ACC112 (cell line): Measurements from ENCODE around the gene GALNTL6.

Experiments used
- H2AFZ ChIP-seq: fragments of 200-600 bp; sonication (generic); one replicate; pipeline ENCODE4 v1.6.0; 2017; ENCODE audit warnings: antibody characterized with exemption, low read length; ENCODE audit not compliant: unreplicated experiment
- H3K27ac ChIP-seq: fragments of 200-600 bp; sonication (generic); 2 replicates; pipeline ENCODE4 v1.5.1; 2014; ENCODE audit warnings: low read depth, mild to moderate bottlenecking, antibody characterized with exemption, low read length, moderate library complexity
- H3K27me3 ChIP-seq: fragments of 200-600 bp; sonication (generic); 2 replicates; pipeline ENCODE4 v1.6.1; 2014; ENCODE audit warnings: mild to moderate bottlenecking, antibody characterized with exemption, low read length, moderate library complexity, mixed read lengths; ENCODE audit not compliant: insufficient read depth
- H3K36me3 ChIP-seq: fragments of 200-600 bp; sonication (generic); 2 replicates; pipeline ENCODE4 v1.6.1; 2016; ENCODE audit warnings: mild to moderate bottlenecking, antibody characterized with exemption, low read length, moderate library complexity, mixed read lengths; ENCODE audit not compliant: insufficient read depth
- H3K4me1 ChIP-seq: fragments of 200-600 bp; sonication (generic); one replicate; pipeline ENCODE4 v1.6.1; 2016; ENCODE audit warnings: low read length, mixed read lengths; ENCODE audit not compliant: insufficient read depth, unreplicated experiment, control insufficient read depth
- H3K4me3 ChIP-seq: fragments of 200-600 bp; sonication (generic); 2 replicates; pipeline ENCODE4 v1.5.1; 2014; ENCODE audit warnings: mild to moderate bottlenecking, low read depth, low read length
- H3K79me2 ChIP-seq: fragments of 200-600 bp; sonication (generic); one replicate; pipeline ENCODE4 v1.6.0; 2016; ENCODE audit warnings: low read length; ENCODE audit not compliant: control insufficient read depth, unreplicated experiment, insufficient read depth

Gene GALNTL6

GRCh38 chr4:172666711-172667368, 853.6 kb downstream of the GALNTL6 start:
- Histone ChIP-seq H3K4me1 (no peaks in the 10 kb centered on the region), H3K4me3 (no peak overlapping the region), H3K27me3 (no peaks in the 10 kb centered on the region), H3K36me3 (no peaks in the 10 kb centered on the region), H2AFZ (no peak overlapping the region), H3K27ac (no peak overlapping the region), H3K79me2 (no peaks in the 10 kb centered on the region)

- no peaks in the 10 kb centered on the region for H3K36me3 ChIP-seq
- no peak overlapping the region for H2AFZ ChIP-seq
- H3K79me2 ChIP-seq = no peaks in the 10 kb centered on the region
- H3K4me1 ChIP-seq = no peaks in the 10 kb centered on the region
- H3K27me3 ChIP-seq = no peaks in the 10 kb centered on the region
- no peak overlapping the region for H3K4me3 ChIP-seq
- no peak overlapping the region for H3K27ac ChIP-seq
Measured at GRCh38 chr4:172674811-172675210, 861.6 kb downstream of the GALNTL6 start.

GRCh38 chr4:172675232-172675631, 862.0 kb downstream of the GALNTL6 start:
- Histone ChIP-seq H3K27ac (no peak overlapping the region), H3K79me2 (no peaks in the 10 kb centered on the region), H2AFZ (no peak overlapping the region), H3K4me1 (no peaks in the 10 kb centered on the region), H3K27me3 (no peaks in the 10 kb centered on the region), H3K4me3 (no peak overlapping the region), H3K36me3 (no peaks in the 10 kb centered on the region)

GRCh38 chr4:172680691-172681090, 867.5 kb downstream of the GALNTL6 start:
- Histone ChIP-seq H3K27me3 (no peaks in the 10 kb centered on the region), H3K79me2 (no peaks in the 10 kb centered on the region), H3K36me3 (no peaks in the 10 kb centered on the region), H3K4me1 (no peaks in the 10 kb centered on the region), H3K4me3 (no peak overlapping the region), H2AFZ (no peak overlapping the region), H3K27ac (no peak overlapping the region)

- Histone ChIP-seq H3K4me3 (no peak overlapping the region), H3K27ac (no peak overlapping the region), H3K27me3 (no peaks in the 10 kb centered on the region), H3K79me2 (no peaks in the 10 kb centered on the region), H3K4me1 (no peaks in the 10 kb centered on the region), H2AFZ (no peak overlapping the region), H3K36me3 (no peaks in the 10 kb centered on the region)
Measured at GRCh38 chr4:172683021-172683420, 869.8 kb downstream of the GALNTL6 start.

- no peaks in the 10 kb centered on the region for H3K4me1 ChIP-seq
- H3K27me3 ChIP-seq = no peaks in the 10 kb centered on the region
- H3K27ac ChIP-seq = no peak overlapping the region
- H3K4me3 ChIP-seq = no peak overlapping the region
- no peak overlapping the region for H2AFZ ChIP-seq
- no peaks in the 10 kb centered on the region for H3K36me3 ChIP-seq
- no peaks in the 10 kb centered on the region for H3K79me2 ChIP-seq
Measured at GRCh38 chr4:172686021-172686420, 872.8 kb downstream of the GALNTL6 start.

GRCh38 chr4:172688534-172688933, 875.3 kb downstream of the GALNTL6 start:
- no peak overlapping the region for H3K4me3 ChIP-seq
- no peak overlapping the region for H2AFZ ChIP-seq
- no peaks in the 10 kb centered on the region for H3K79me2 ChIP-seq

GRCh38 chr4:172691552-172691951, 878.3 kb downstream of the GALNTL6 start:
- Histone ChIP-seq H3K27ac (no peak overlapping the region), H3K27me3 (no peaks in the 10 kb centered on the region), H3K79me2 (no peaks in the 10 kb centered on the region), H3K36me3 (no peaks in the 10 kb centered on the region), H2AFZ (no peak overlapping the region), H3K4me3 (no peak overlapping the region), H3K4me1 (no peaks in the 10 kb centered on the region)

More at GRCh38 chr4:172688534-172688933, 875.3 kb downstream of the GALNTL6 start:
- no peaks in the 10 kb centered on the region for H3K27me3 ChIP-seq
- H3K36me3 ChIP-seq = no peaks in the 10 kb centered on the region
- H3K27ac ChIP-seq = no peak overlapping the region
- H3K4me1 ChIP-seq = no peaks in the 10 kb centered on the region

- no peaks in the 10 kb centered on the region for H3K79me2 ChIP-seq
- no peak overlapping the region for H3K27ac ChIP-seq
- no peak overlapping the region for H3K4me3 ChIP-seq
- H3K4me1 ChIP-seq = no peaks in the 10 kb centered on the region
- H3K27me3 ChIP-seq = no peaks in the 10 kb centered on the region
- no peaks in the 10 kb centered on the region for H3K36me3 ChIP-seq
- no peak overlapping the region for H2AFZ ChIP-seq
Measured at GRCh38 chr4:172692701-172693100, 879.5 kb downstream of the GALNTL6 start.

GRCh38 chr4:172698256-172698655, 885.1 kb downstream of the GALNTL6 start:
- Histone ChIP-seq H3K27me3 (no peaks in the 10 kb centered on the region), H2AFZ (no peak overlapping the region), H3K27ac (no peak overlapping the region), H3K4me1 (no peaks in the 10 kb centered on the region), H3K36me3 (no peaks in the 10 kb centered on the region), H3K4me3 (no peak overlapping the region), H3K79me2 (no peaks in the 10 kb centered on the region)

GRCh38 chr4:172705565-172705964, 892.4 kb downstream of the GALNTL6 start:
- Histone ChIP-seq H2AFZ (no peak overlapping the region), H3K27ac (no peak overlapping the region), H3K4me1 (no peaks in the 10 kb centered on the region), H3K27me3 (no peaks in the 10 kb centered on the region), H3K4me3 (no peak overlapping the region), H3K79me2 (no peaks in the 10 kb centered on the region), H3K36me3 (no peaks in the 10 kb centered on the region)
